ENCODE measurements around the gene CA10. TPM values are rescaled to one million over a fixed set of nuclear protein-coding genes. Genes with fewer than 3 reads are reported as not detected.

The CA10 gene
- total and polyA plus RNA-seq, 2 experiments from 2014 or later: 0.33 TPM; not detected in 1

DNA sequence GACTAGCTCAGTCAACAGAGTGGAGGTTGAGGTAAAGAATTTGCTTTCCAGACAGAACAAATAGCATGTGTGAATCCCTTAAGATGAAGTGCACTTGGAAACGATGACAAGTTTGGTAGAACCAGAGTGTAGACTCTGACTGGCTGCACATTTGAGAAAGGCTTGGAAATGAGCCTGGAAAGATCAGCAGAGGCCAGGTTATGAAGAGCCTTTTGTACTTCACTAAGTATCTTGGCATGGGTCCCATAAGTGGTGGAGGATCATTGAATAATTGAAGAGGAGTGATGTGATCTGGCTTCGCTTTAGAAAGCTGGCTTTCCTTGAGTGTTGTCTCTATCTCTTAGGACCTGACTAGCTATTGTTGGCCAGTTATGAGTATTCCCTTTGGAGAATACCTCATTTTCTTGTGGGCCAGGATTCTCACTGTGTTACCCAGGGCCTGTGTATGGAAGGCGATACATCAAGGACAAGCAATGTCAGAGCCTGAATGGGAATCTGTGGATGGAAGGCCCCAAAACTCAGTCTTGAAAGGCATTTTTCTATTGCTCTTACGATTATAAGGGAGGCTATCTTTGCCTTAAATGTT is 568.4 kb downstream of the CA10 start:
- WGBS (ENCODE audit: low lambda C conversion rate, missing lambda C conversion rate): 87% methylated on average over 4 of the region's 4 CpGs
- DNase-seq (ENCODE audit: low spot score): no peak
- no peak for TF ChIP-seq EZH2phosphoT487 (IDR thresholded peaks at IDR 0.05; ENCODE audit: low read depth, severe bottlenecking, unreplicated experiment)
- no peak for TF ChIP-seq CTCF (IDR thresholded peaks at IDR 0.05; ENCODE audit: poor library complexity)
- no peak for TF ChIP-seq EZH2 (IDR thresholded peaks at IDR 0.05; ENCODE audit: borderline replicate concordance)

GRCh38 chr17:51588063-51588462 is 570.5 kb downstream of the CA10 start:
- Histone ChIP-seq H4K20me1 (ENCODE audit: insufficient read depth, poor library complexity, severe bottlenecking) (no peaks in the 10 kb centered on the region), H3K4me2 (no peak overlapping the region), H3K27me3 (no peaks in the 10 kb centered on the region), H3K79me2 (no peaks in the 10 kb centered on the region), H3K9me2 (replicated peaks; ENCODE audit: insufficient read depth) (no peaks in the 10 kb centered on the region), H3K4me3 (no peak overlapping the region), H3K36me3 (replicated peaks; ENCODE audit: insufficient read depth, low read depth) (no peaks in the 10 kb centered on the region), H2AFZ (no peak overlapping the region), H3K9me3 (ENCODE audit: low read depth) (no peaks in the 10 kb centered on the region), H3K4me1 (ENCODE audit: insufficient read depth) (no peaks in the 10 kb centered on the region), H3K27ac (no peak overlapping the region)
- WGBS (ENCODE audit: low lambda C conversion rate, missing lambda C conversion rate): 62% methylated on average over 2 of the region's 2 CpGs
- TF ChIP-seq CTCF (IDR thresholded peaks at IDR 0.05; ENCODE audit: poor library complexity): no peak
- TF ChIP-seq EZH2phosphoT487 (IDR thresholded peaks at IDR 0.05; ENCODE audit: low read depth, severe bottlenecking, unreplicated experiment): no peak
- TF ChIP-seq EZH2 (IDR thresholded peaks at IDR 0.05; ENCODE audit: borderline replicate concordance): no peak
- no peak for DNase-seq (ENCODE audit: low spot score)

More for the DNA sequence above, 568.4 kb downstream of the CA10 start:
- H3K9me3 ChIP-seq (ENCODE audit: low read depth): no peaks in the 10 kb centered on the region
- H3K27me3 ChIP-seq: no peaks in the 10 kb centered on the region
- H3K4me3 ChIP-seq: no peak overlapping the region
- H3K27ac ChIP-seq: no peak overlapping the region
- H3K4me2 ChIP-seq: no peak overlapping the region
- no peaks in the 10 kb centered on the region for H3K9me2 ChIP-seq (replicated peaks; ENCODE audit: insufficient read depth)
- no peaks in the 10 kb centered on the region for H3K79me2 ChIP-seq
- no peaks in the 10 kb centered on the region for H3K4me1 ChIP-seq (ENCODE audit: insufficient read depth)
- H3K36me3 ChIP-seq (replicated peaks; ENCODE audit: insufficient read depth, low read depth): no peaks in the 10 kb centered on the region
- H2AFZ ChIP-seq: no peak overlapping the region
- no peaks in the 10 kb centered on the region for H4K20me1 ChIP-seq (ENCODE audit: insufficient read depth, poor library complexity, severe bottlenecking)

GRCh38 chr17:51587516-51587915 is 571.0 kb downstream of the CA10 start:
- Histone ChIP-seq H3K27me3 (no peaks in the 10 kb centered on the region), H3K4me1 (ENCODE audit: insufficient read depth) (no peaks in the 10 kb centered on the region), H3K4me2 (no peak overlapping the region), H3K79me2 (no peaks in the 10 kb centered on the region), H3K4me3 (no peak overlapping the region), H4K20me1 (ENCODE audit: insufficient read depth, poor library complexity, severe bottlenecking) (no peaks in the 10 kb centered on the region), H3K9me2 (replicated peaks; ENCODE audit: insufficient read depth) (no peaks in the 10 kb centered on the region), H2AFZ (no peak overlapping the region), H3K9me3 (ENCODE audit: low read depth) (no peaks in the 10 kb centered on the region), H3K36me3 (replicated peaks; ENCODE audit: insufficient read depth, low read depth) (no peaks in the 10 kb centered on the region), H3K27ac (no peak overlapping the region)
- TF ChIP-seq EZH2phosphoT487 (IDR thresholded peaks at IDR 0.05; ENCODE audit: low read depth, severe bottlenecking, unreplicated experiment) (no peak), EZH2 (IDR thresholded peaks at IDR 0.05; ENCODE audit: borderline replicate concordance) (no peak), CTCF (IDR thresholded peaks at IDR 0.05; ENCODE audit: poor library complexity) (no peak)
- 81% methylated on average over 2 of the region's 2 CpGs for WGBS (ENCODE audit: low lambda C conversion rate, missing lambda C conversion rate)
- no peak for DNase-seq (ENCODE audit: low spot score)
